ENCODE data around the gene CNTN1. TPM values are rescaled to one million over a fixed set of nuclear protein-coding genes. Genes with fewer than 3 reads are reported as not detected.

CNTN1 gene
- total and polyA plus RNA-seq, 2 donors (not counting 1 experiment from before 2014, with no cell fraction given), result not detected

DNA sequence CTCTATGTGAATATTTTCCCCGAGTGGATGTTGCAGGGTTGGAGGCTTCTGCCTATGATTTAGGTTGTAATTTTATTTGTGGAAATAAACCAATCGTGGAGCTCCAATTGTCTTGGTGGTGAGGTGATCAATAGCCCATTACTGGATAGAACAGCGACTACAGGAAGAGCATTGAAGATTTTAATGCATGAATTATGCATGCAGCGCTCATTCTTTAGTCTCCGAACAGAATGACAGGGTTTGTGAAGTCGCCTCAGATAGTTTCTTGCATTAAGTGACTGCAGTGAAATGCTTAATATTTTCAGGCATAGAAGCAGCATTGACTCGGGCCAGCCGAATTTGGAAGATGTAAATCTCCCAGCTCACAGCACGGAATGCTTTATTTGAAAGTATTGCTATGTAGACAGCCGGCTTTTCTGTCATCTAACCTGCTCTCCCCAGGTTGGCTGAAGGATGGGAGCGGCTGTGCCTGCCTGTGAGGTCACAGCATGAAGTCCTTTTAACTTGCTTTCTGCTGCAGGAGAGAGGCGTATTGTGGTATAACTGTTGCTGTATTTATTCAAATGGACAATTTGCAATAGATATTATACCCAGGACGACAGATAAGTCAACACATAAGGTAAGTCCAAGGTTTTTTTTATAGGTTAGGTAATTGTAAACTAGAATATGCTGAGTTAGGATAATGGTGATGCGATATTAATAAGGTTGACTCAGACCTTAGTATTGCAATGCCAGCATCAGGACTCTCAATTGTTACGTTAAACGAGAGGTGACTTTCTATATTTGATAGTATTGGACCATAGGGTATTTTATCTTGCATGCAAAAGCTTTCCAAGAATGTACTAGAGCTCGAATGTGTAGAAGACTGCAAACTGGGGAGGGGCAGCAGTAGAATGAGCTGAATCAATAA, 135.7 kb downstream of the CNTN1 start:
- Histone ChIP-seq H3K27me3 (replicated peaks in 1 of 4; ENCODE audit: control extremely low read depth in 1 of 4, control insufficient read depth in 3 of 4, insufficient read depth in 4 of 4, low read length in 3 of 4) (no peaks in the 10 kb centered on the region), H4K20me1 (ENCODE audit: control insufficient read depth, insufficient read depth, low read length, poor library complexity, severe bottlenecking) (no peaks in the 10 kb centered on the region), H3K9ac (ENCODE audit: low read length) (no peak overlapping the region), H3K4me1 (ENCODE audit: control insufficient read depth in 2 of 2, insufficient read depth in 2 of 2, low read length in 2 of 2) (no peaks in the 10 kb centered on the region), H3K79me2 (ENCODE audit: control insufficient read depth, insufficient read depth, low read length) (no peaks in the 10 kb centered on the region), H3K9me3 (ENCODE audit: control extremely low read depth in 1 of 3, control insufficient read depth in 2 of 3, insufficient read depth in 1 of 3, low read length in 2 of 3) (no peaks in the 10 kb centered on the region), H3K36me3 (replicated peaks in 1 of 2; ENCODE audit: control extremely low read depth in 1 of 2, control insufficient read depth in 1 of 2, extremely low read depth in 1 of 2, insufficient read depth in 2 of 2, low read length in 1 of 2) (no peaks in the 10 kb centered on the region), H2AFZ (ENCODE audit: insufficient read depth, low read depth, low read length, poor library complexity, severe bottlenecking) (no peak overlapping the region), H3K27ac (ENCODE audit: low read length in 2 of 2) (no peak overlapping the region), H3K4me3 (ENCODE audit: control extremely low read depth in 1 of 5, extremely low read depth in 1 of 5, insufficient read depth in 1 of 5, low read depth in 2 of 5, low read length in 4 of 5) (no peak overlapping the region), H3K4me2 (replicated peaks; ENCODE audit: low read depth, low read length, poor library complexity, severe bottlenecking) (no peak overlapping the region)
- Mint-ChIP-seq H3K27ac (no peak overlapping the region), H3K4me3 (no peak overlapping the region), H3K27me3 (no peaks in the 10 kb centered on the region), H3K9me3 (ENCODE audit: insufficient read depth) (no peaks in the 10 kb centered on the region), H3K4me1 (no peaks in the 10 kb centered on the region)
- ChIA-PET CTCF (no interaction called here), POLR2A (no interaction called here)
- ATAC-seq (ENCODE audit: low read depth) (no peak), DNase-seq (no peak)
- whole genome bisulfite sequencing (ENCODE audit: insufficient coverage), result 81% methylated on average over 15 of the region's 17 CpGs
- intact Hi-C loops (cut with micrococcal nuclease), result no loop called here
- TF ChIP-seq CTCF (IDR thresholded peaks at IDR 0.05), result no peak
- no peak for TF ChIP-seq EZH2 (IDR thresholded peaks at IDR 0.05; ENCODE audit: borderline replicate concordance, insufficient read depth, low read depth, low read length, poor library complexity, severe bottlenecking)

GRCh38 chr12:40828593-40828990, 136.4 kb downstream of the CNTN1 start:
- Histone ChIP-seq H3K9ac (ENCODE audit: low read length) (no peak overlapping the region), H2AFZ (ENCODE audit: insufficient read depth, low read depth, low read length, poor library complexity, severe bottlenecking) (no peak overlapping the region), H3K36me3 (replicated peaks in 1 of 2; ENCODE audit: control extremely low read depth in 1 of 2, control insufficient read depth in 1 of 2, extremely low read depth in 1 of 2, insufficient read depth in 2 of 2, low read length in 1 of 2) (no peaks in the 10 kb centered on the region), H3K4me1 (ENCODE audit: control insufficient read depth in 2 of 2, insufficient read depth in 2 of 2, low read length in 2 of 2) (no peaks in the 10 kb centered on the region), H3K9me3 (ENCODE audit: control extremely low read depth in 1 of 3, control insufficient read depth in 2 of 3, insufficient read depth in 1 of 3, low read length in 2 of 3) (no peaks in the 10 kb centered on the region), H3K4me2 (replicated peaks; ENCODE audit: low read depth, low read length, poor library complexity, severe bottlenecking) (no peak overlapping the region), H3K27ac (ENCODE audit: low read length in 2 of 2) (no peak overlapping the region), H4K20me1 (ENCODE audit: control insufficient read depth, insufficient read depth, low read length, poor library complexity, severe bottlenecking) (no peaks in the 10 kb centered on the region), H3K4me3 (ENCODE audit: control extremely low read depth in 1 of 5, extremely low read depth in 1 of 5, insufficient read depth in 1 of 5, low read depth in 2 of 5, low read length in 4 of 5) (no peak overlapping the region), H3K79me2 (ENCODE audit: control insufficient read depth, insufficient read depth, low read length) (no peaks in the 10 kb centered on the region), H3K27me3 (replicated peaks in 1 of 4; ENCODE audit: control extremely low read depth in 1 of 4, control insufficient read depth in 3 of 4, insufficient read depth in 4 of 4, low read length in 3 of 4) (no peaks in the 10 kb centered on the region)
- intact Hi-C loops (cut with micrococcal nuclease), result no loop called here
- DNase-seq (no peak), ATAC-seq (ENCODE audit: low read depth) (no peak)
- no peak for TF ChIP-seq EZH2 (IDR thresholded peaks at IDR 0.05; ENCODE audit: borderline replicate concordance, insufficient read depth, low read depth, low read length, poor library complexity, severe bottlenecking)
- TF ChIP-seq CTCF (IDR thresholded peaks at IDR 0.05), result no peak
- no CpG with 5 or more reads among the region's 5 CpGs for WGBS (ENCODE audit: insufficient coverage)
- H3K27ac Mint-ChIP-seq, result no peak overlapping the region
- H3K9me3 Mint-ChIP-seq (ENCODE audit: insufficient read depth), result no peaks in the 10 kb centered on the region
- H3K4me1 Mint-ChIP-seq, result no peaks in the 10 kb centered on the region
- no peak overlapping the region for H3K4me3 Mint-ChIP-seq
- H3K27me3 Mint-ChIP-seq, result no peaks in the 10 kb centered on the region
- ChIA-PET CTCF (no interaction called here), POLR2A (no interaction called here)
